A673 (cell line): ENCODE data around the gene FGGY. TPM values are rescaled to one million over a fixed set of nuclear protein-coding genes. Genes with fewer than 3 reads are reported as not detected.

Experiments used
- BruUV-seq: library from RNA; stranded (reverse); fragments of 400-500 nt; replicated peaks from 2 replicates; lab custom pipeline; 2021; lab: Mats Ljungman, UMichigan
- CTCF ChIA-PET: fragments of 300-600 bp; sonication (Branson Sonifier 250); formaldehyde crosslinking; loops from one replicate; lab custom pipeline; 2022; ENCODE audit warnings: antibody characterized with exemption; lab: Charles Lee
- POLR2A ChIA-PET: fragments of 300-600 bp; sonication (Branson Sonifier 250); formaldehyde crosslinking; loops from one replicate; lab custom pipeline; 2022; ENCODE audit warnings: antibody characterized with exemption; ENCODE audit not compliant: low non-redundant PET; lab: Charles Lee
- DNase-seq: peaks from one replicate; pipeline ENCODE4 v3.0.0-alpha.2; 2015; ENCODE audit warnings: low spot score
- H3K27ac ChIP-seq: fragments of 200-600 bp; sonication (generic); 2 replicates; pipeline ENCODE4 v1.5.1; 2016; ENCODE audit warnings: mixed run types, low read depth, mild to moderate bottlenecking, mixed read lengths, antibody characterized with exemption, low read length; ENCODE audit not compliant: poor library complexity, severe bottlenecking
- H3K27me3 ChIP-seq: fragments of 200-600 bp; sonication (generic); replicated peaks from 2 replicates; pipeline ENCODE4 v1.6.1; 2017; ENCODE audit warnings: mixed run types, low read depth, mild to moderate bottlenecking, mixed read lengths, antibody characterized with exemption, low read length; ENCODE audit not compliant: insufficient read depth, poor library complexity
- H3K36me3 ChIP-seq: fragments of 200-600 bp; sonication (generic); 2 replicates; pipeline ENCODE4 v1.6.1; 2016; ENCODE audit warnings: mixed run types, mild to moderate bottlenecking, mixed read lengths, antibody characterized with exemption, low read length; ENCODE audit not compliant: insufficient read depth, poor library complexity, severe bottlenecking
- H3K4me1 ChIP-seq: fragments of 200-600 bp; sonication (generic); 2 replicates; pipeline ENCODE4 v1.6.1; 2017; ENCODE audit warnings: mixed run types, mild to moderate bottlenecking, mixed read lengths, antibody characterized with exemption, low read length; ENCODE audit not compliant: insufficient read depth, poor library complexity, severe bottlenecking
- H3K4me3 ChIP-seq: fragments of 200-600 bp; sonication (generic); 2 replicates; pipeline ENCODE4 v1.5.1; 2016; ENCODE audit warnings: low read depth, mixed run types, mild to moderate bottlenecking, mixed read lengths, low read length; ENCODE audit not compliant: poor library complexity, severe bottlenecking
- H3K9me3 ChIP-seq: fragments of 200-600 bp; sonication (generic); 2 replicates; pipeline ENCODE4 v1.6.1; 2016; ENCODE audit warnings: mixed run types, low read depth, mild to moderate bottlenecking, mixed read lengths, antibody characterized with exemption, low read length; ENCODE audit not compliant: poor library complexity, severe bottlenecking
- EZH2 ChIP-seq: fragments of 200-600 bp; sonication (generic); IDR thresholded peaks from 2 replicates; pipeline ENCODE4 v1.6.1; 2017; ENCODE audit warnings: borderline replicate concordance, low read depth, mild to moderate bottlenecking, mixed read lengths, antibody characterized with exemption, low read length; ENCODE audit not compliant: poor library complexity, severe bottlenecking
- intact Hi-C: fragments of 100-400 bp; cut with micrococcal nuclease; formaldehyde crosslinking; loops from one replicate; pipeline ENCODE4 v1.10.0; 2022; ENCODE audit not compliant: unreplicated experiment
- total RNA-seq: library from RNA; stranded (reverse); gene quantifications from 2 replicates; pipeline ENCODE4 v1.2.3, GENCODE V29; 2021
- TF ChIP-seq, protein P1 (sequence below): fragments of 300-800, 200-600 bp; sonication (generic); conservative IDR thresholded peaks from 2 replicates; pipeline ENCODE4 v1.5.1; 2017; ENCODE audit warnings: low read depth, mild to moderate bottlenecking, antibody characterized with exemption, low read length, moderate library complexity, mixed read lengths

Gene FGGY
- total RNA-seq, 1 experiment from 2014 or later, result 2.6 TPM

DNA sequence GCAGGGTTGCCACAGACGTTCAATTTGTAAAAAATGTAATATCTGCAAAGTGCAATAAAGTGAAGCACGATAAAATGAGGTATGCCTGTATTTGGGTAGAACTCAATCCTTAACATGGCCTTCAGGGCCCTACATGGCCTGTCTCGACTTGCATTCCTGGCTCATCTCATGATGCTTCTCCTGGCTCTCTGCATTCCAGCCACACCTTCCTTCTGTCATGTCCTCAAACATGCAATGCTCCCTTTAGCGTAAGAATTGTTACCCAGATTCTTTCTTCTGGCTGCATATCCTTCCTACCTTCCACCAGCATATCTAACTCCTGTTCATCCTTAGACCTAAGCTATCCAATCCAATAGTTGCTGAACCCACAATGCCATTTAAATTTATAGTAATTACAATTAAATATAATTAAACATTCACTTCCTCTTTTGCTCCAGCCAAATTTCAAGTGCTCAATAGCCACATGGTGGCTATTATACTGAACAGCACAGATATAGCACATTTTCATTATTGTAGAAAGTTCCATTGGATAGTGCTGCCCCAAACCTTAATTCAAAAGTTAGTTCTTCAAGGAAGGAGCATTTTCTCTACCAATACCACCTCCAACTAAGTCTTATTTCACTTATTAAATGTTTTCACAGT, 32.6 kb downstream of the FGGY start:
- no peaks in the 10 kb centered on the region for H3K36me3 ChIP-seq
- H3K27ac ChIP-seq, result no peak overlapping the region
- H3K9me3 ChIP-seq, result no peaks in the 10 kb centered on the region
- intact Hi-C loops, result no loop called here
- no peaks in the 10 kb centered on the region for H3K4me1 ChIP-seq
- no peaks in the 10 kb centered on the region for H3K27me3 ChIP-seq
- H3K4me3 ChIP-seq, result no peak overlapping the region
- POLR2A ChIA-PET, result no interaction called here
- BruUV-seq, result no TSS peak
- CTCF ChIA-PET, result no interaction called here
- no peak for TF ChIP-seq EZH2
- TF ChIP-seq, protein P1, sequence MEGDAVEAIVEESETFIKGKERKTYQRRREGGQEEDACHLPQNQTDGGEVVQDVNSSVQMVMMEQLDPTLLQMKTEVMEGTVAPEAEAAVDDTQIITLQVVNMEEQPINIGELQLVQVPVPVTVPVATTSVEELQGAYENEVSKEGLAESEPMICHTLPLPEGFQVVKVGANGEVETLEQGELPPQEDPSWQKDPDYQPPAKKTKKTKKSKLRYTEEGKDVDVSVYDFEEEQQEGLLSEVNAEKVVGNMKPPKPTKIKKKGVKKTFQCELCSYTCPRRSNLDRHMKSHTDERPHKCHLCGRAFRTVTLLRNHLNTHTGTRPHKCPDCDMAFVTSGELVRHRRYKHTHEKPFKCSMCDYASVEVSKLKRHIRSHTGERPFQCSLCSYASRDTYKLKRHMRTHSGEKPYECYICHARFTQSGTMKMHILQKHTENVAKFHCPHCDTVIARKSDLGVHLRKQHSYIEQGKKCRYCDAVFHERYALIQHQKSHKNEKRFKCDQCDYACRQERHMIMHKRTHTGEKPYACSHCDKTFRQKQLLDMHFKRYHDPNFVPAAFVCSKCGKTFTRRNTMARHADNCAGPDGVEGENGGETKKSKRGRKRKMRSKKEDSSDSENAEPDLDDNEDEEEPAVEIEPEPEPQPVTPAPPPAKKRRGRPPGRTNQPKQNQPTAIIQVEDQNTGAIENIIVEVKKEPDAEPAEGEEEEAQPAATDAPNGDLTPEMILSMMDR, result no peak
- no peak for DNase-seq

DNA sequence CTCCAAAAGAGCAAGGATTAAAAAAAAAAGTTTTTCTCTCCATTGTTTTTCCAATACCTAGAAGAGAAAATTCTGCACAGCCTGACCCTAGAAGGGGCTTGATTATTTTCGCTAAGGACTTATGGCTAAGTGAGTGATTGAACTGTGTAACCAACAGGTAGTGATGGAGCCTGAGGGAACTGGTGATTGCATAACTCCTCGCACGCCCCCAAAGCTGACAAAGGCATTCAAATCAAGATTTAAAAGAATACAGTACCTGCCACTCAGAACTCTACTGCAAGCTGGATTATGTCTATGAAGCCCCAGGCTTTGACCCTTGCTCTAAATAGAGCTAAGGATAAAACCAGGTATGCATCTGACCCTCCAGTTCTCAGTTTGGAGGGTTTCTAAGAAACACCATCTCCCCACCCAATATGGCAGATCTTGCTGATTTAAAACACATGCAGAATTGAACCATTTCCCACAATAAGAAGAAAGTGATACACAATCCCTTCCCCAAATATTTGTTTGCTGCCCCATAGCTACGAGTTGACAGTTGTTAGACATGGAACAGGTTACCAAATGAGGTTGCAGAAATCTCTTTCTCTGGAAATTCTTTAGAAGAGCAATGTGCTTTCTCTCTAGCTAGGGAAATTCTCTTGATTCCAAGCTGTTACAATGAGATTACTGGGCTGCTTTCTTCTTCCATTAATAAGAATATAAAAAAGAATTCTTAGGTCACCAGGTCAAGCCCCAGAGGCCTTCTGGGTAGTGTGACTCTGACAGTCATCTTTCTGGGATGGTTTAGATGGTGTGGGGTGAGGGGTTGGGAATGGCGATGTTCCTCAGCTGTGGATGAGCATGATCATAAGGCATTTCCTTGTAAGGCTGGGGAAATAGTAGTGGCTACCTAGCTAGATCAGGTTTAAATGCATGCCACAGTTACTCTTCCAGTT, 35.1 kb downstream of the FGGY start:
- intact Hi-C loops, result no loop called here
- BruUV-seq, result no TSS peak
- no peak overlapping the region for H3K27ac ChIP-seq

DNA sequence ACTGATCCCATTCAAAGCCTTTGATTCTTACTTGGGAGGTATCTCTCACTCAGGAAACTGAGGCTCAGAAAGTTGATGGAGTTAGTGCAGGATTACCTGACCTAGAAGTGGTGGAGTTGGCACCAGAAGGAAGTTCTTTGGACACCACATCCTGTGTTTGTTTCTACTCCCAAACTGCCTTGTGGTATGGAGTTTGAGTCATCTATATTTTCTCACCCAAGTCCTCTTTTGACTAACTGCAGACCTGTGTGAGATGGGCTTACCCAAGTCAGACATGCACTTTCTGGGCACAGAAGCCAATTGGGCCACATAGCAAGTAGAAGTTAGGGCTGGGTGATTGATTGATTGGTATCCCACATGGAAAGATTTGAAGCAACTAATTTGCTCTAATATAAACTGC, 36.1 kb downstream of the FGGY start:
- Histone ChIP-seq H3K4me1 (no peaks in the 10 kb centered on the region), H3K4me3 (no peak overlapping the region), H3K9me3 (no peaks in the 10 kb centered on the region), H3K27me3 (no peaks in the 10 kb centered on the region), H3K27ac (no peak overlapping the region), H3K36me3 (no peaks in the 10 kb centered on the region)
- DNase-seq, result peak; percentile 6
- BruUV-seq, result no TSS peak
- ChIA-PET POLR2A (no interaction called here), CTCF (no interaction called here)
- intact Hi-C loops, result no loop called here
- no peak for TF ChIP-seq EZH2
- TF ChIP-seq, protein P1, result no peak

More for the DNA sequence above, 35.1 kb downstream of the FGGY start:
- H3K36me3 ChIP-seq, result no peaks in the 10 kb centered on the region
- ChIA-PET CTCF (no interaction called here), POLR2A (no interaction called here)
- no peaks in the 10 kb centered on the region for H3K27me3 ChIP-seq
- TF ChIP-seq EZH2, result no peak
- TF ChIP-seq, protein P1, result no peak
- DNase-seq, result no peak
- no peaks in the 10 kb centered on the region for H3K4me1 ChIP-seq
- H3K9me3 ChIP-seq, result no peaks in the 10 kb centered on the region
- no peak overlapping the region for H3K4me3 ChIP-seq
